HCT116 (cell line): ENCODE data around the gene RBM23. TPM values are rescaled to one million over a fixed set of nuclear protein-coding genes. Genes with fewer than 3 reads are reported as not detected.

Experiments
- ATAC-seq: fragments of 200-7000 bp; cut with Tn5 transposase; 2 replicates; pipeline ENCODE4 v1.9.1; 2020; ENCODE audit warnings: mild to moderate bottlenecking, moderate library complexity
- BruUV-seq: library from RNA; stranded (reverse); fragments of 400-500 nt; replicated peaks from 2 replicates; lab custom pipeline; 2021; lab: Mats Ljungman, UMichigan
- CTCF ChIA-PET: fragments of 300-600 bp; sonication (Branson Sonifier 250); formaldehyde crosslinking; loops from one replicate; lab custom pipeline; 2021; ENCODE audit warnings: antibody characterized with exemption; lab: Charles Lee
- POLR2A ChIA-PET: fragments of 300-600, 350-600 bp; sonication (Branson Sonifier 250); formaldehyde crosslinking; loops from one replicate; lab custom pipeline; 2021; ENCODE audit warnings: antibody characterized with exemption; lab: Charles Lee
- RAD21 ChIA-PET, 2 experiments: fragments of 300-600 bp; sonication (Branson Sonifier 250); formaldehyde crosslinking; loops; one replicate each; lab custom pipeline; 2023; ENCODE audit warnings: low total read pairs in 2 of 2; ENCODE audit not compliant: uncharacterized antibody in 2 of 2, unreplicated experiment in 2 of 2, low non-redundant PET in 1 of 2; lab: Charles Lee
- DNase-seq: peaks from one replicate; pipeline ENCODE4 v3.0.0-alpha.2; 2010; ENCODE audit warnings: low read depth, low spot score
- H2AFZ ChIP-seq: fragments of 200-600 bp; shearing (Covaris generic), sonication (generic); 2 replicates; pipeline ENCODE4 v1.6.1; 2017; ENCODE audit warnings: low read depth, mixed run types, mixed read lengths, antibody characterized with exemption, low read length; ENCODE audit not compliant: poor library complexity, severe bottlenecking
- H3K27ac ChIP-seq: 2 replicates; pipeline ENCODE4 v1.5.1; 2012; ENCODE audit warnings: low read depth, low read length
- H3K27me3 ChIP-seq: fragments of 200-600 bp; sonication (generic); 2 replicates; pipeline ENCODE4 v1.6.1; 2016; ENCODE audit warnings: mixed run types, low read length, mixed read lengths; ENCODE audit not compliant: insufficient read depth
- H3K36me3 ChIP-seq, 2 experiments: fragments of 200-500 bp in 1 of 2; fragments of 200-600 bp in 1 of 2; sonication (Bioruptor generic) in 1 of 2; sonication (generic) in 1 of 2; 2 replicates each; pipeline versions ENCODE4 v1.5.1 to v1.6.1; 2014 to 2016; ENCODE audit warnings: low read length in 2 of 2, inconsistent platforms in 1 of 2, mixed read lengths in 1 of 2, mixed run types in 1 of 2; ENCODE audit not compliant: insufficient read depth in 2 of 2, control insufficient read depth in 1 of 2
- H3K4me1 ChIP-seq, 2 experiments: fragments of 200-600 bp in 1 of 2; sonication (generic) in 1 of 2; 2 replicates each; pipeline versions ENCODE4 v1.5.1 to v1.6.1; 2012 to 2017; ENCODE audit warnings: low read length in 2 of 2, inconsistent platforms in 1 of 2, mild to moderate bottlenecking in 1 of 2, mixed read lengths in 1 of 2, mixed run types in 1 of 2, moderate library complexity in 1 of 2; ENCODE audit not compliant: insufficient read depth in 2 of 2, control insufficient read depth in 1 of 2
- H3K4me2 ChIP-seq: fragments of 200-600 bp; sonication (generic); 2 replicates; pipeline ENCODE4 v1.6.1; 2017; ENCODE audit warnings: mixed run types, low read length, mixed read lengths
- H3K4me3 ChIP-seq, 2 experiments: fragments of 200-600 bp in 1 of 2; sonication (generic) in 1 of 2; replicated peaks in 1 of 2; 2 replicates each; pipeline ENCODE4 v1.5.1; 2011 to 2016; ENCODE audit warnings: low read length in 2 of 2, control low read depth in 1 of 2, low read depth in 1 of 2, mild to moderate bottlenecking in 1 of 2, mixed read lengths in 1 of 2, mixed run types in 1 of 2
- H3K79me2 ChIP-seq: fragments of 200-600 bp; sonication (generic); 2 replicates; pipeline ENCODE4 v1.6.1; 2017; ENCODE audit warnings: mild to moderate bottlenecking, mixed run types, low read length, moderate library complexity, mixed read lengths; ENCODE audit not compliant: insufficient read depth
- H3K9ac ChIP-seq: fragments of 200-600 bp; sonication (generic); 2 replicates; pipeline ENCODE4 v1.6.1; 2016; ENCODE audit warnings: low read length, mixed read lengths
- H3K9me2 ChIP-seq: fragments of 200-600 bp; sonication (generic), shearing (Covaris generic); 2 replicates; pipeline ENCODE4 v1.6.1; 2017; ENCODE audit warnings: mixed run types, mild to moderate bottlenecking, moderate library complexity; ENCODE audit not compliant: insufficient read depth
- H3K9me3 ChIP-seq, 2 experiments: fragments of 200-500 bp in 1 of 2; fragments of 200-600 bp in 1 of 2; sonication (Bioruptor generic) in 1 of 2; sonication (generic) in 1 of 2; 2 replicates each; pipeline ENCODE4 v1.6.1; 2014 to 2017; ENCODE audit warnings: low read length in 2 of 2, mixed read lengths in 2 of 2, inconsistent platforms in 1 of 2, low read depth in 1 of 2, mild to moderate bottlenecking in 1 of 2, mixed run types in 1 of 2, moderate library complexity in 1 of 2; ENCODE audit not compliant: control insufficient read depth in 1 of 2, insufficient read depth in 1 of 2
- H4K20me1 ChIP-seq: fragments of 200-600 bp; sonication (generic), shearing (Covaris generic); 2 replicates; pipeline ENCODE4 v1.6.1; 2017; ENCODE audit warnings: mixed run types, mild to moderate bottlenecking, moderate library complexity; ENCODE audit not compliant: insufficient read depth
- CBX3 ChIP-seq: IDR thresholded peaks from 2 replicates; pipeline ENCODE4 v1.6.1; 2012; ENCODE audit warnings: low read depth
- ELF1 ChIP-seq: IDR thresholded peaks from 2 replicates; pipeline ENCODE4 v1.6.1; 2012; ENCODE audit warnings: low read depth, borderline replicate concordance
- FOSL1 ChIP-seq: IDR thresholded peaks from 2 replicates; pipeline ENCODE4 v1.6.1; 2012; ENCODE audit warnings: low read depth
- RAD21 ChIP-seq: IDR thresholded peaks from 2 replicates; pipeline ENCODE4 v1.6.1; 2012; ENCODE audit warnings: low read depth, mild to moderate bottlenecking
- SIN3A ChIP-seq: IDR thresholded peaks from 2 replicates; pipeline ENCODE4 v1.6.1; 2012; ENCODE audit warnings: low read depth
- SP1 ChIP-seq: IDR thresholded peaks from 2 replicates; pipeline ENCODE4 v1.6.1; 2012; ENCODE audit warnings: low read depth
- YY1 ChIP-seq: IDR thresholded peaks from 2 replicates; pipeline ENCODE4 v1.6.1; 2011; ENCODE audit warnings: low read length, low read depth, moderate library complexity, mild to moderate bottlenecking; ENCODE audit not compliant: insufficient replicate concordance; ENCODE audit errors: extremely low read depth
- intact Hi-C: fragments of 100-400 bp; cut with micrococcal nuclease; formaldehyde crosslinking; loops from 2 replicates; pipeline ENCODE4 v1.10.0; 2022
- total RNA-seq: library from RNA; stranded (reverse); gene quantifications from one replicate; pipeline ENCODE4 v1.2.1, GENCODE V29; 2021; ENCODE audit not compliant: unreplicated experiment
- TF ChIP-seq, protein P1 (sequence below): IDR thresholded peaks from 2 replicates; pipeline ENCODE4 v1.6.1; 2012
- TF ChIP-seq, protein P2 (sequence below): IDR thresholded peaks from 2 replicates; pipeline ENCODE4 v1.6.1; 2012
- TF ChIP-seq, protein P3 (sequence below): IDR thresholded peaks from 2 replicates; pipeline ENCODE4 v1.6.1; 2011; ENCODE audit warnings: mild to moderate bottlenecking, low read length, moderate library complexity; ENCODE audit not compliant: insufficient replicate concordance; ENCODE audit errors: extremely low read depth

RBM23 gene
- total RNA-seq, 1 experiment from 2014 or later, result 67.2 TPM

DNA sequence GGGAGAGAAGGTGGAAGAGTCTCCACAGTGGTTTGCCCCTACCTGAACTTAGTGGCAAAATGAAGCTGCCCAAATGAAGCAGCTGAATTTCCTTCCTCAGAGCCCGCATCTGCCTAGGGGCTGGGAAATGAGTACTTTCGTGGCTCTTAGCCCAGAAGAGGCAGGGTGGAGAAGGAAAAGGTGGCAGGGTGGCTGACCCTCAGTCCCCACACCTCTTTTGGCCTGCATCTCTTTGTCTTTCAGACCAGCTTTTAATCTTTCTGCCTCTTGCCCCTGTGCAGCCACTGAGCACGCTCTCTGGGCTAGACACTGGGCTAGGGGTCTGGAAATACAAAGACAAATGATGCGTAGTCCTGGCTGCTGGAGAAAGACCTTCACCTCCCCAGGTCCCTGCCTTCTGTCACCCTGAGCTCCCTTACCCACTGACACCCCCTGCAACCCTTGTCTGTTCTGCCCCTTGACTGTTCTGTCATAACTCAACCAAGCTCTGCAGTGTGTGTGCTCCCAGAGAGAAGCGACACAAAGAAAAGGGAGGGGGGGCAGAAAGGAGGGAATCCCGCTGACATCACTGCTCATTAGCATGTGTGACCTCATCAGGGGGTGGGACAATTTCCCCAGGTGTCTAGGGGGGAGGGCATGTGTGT, 36.3 kb downstream of the RBM23 start (continued):
- TF ChIP-seq, protein P1, sequence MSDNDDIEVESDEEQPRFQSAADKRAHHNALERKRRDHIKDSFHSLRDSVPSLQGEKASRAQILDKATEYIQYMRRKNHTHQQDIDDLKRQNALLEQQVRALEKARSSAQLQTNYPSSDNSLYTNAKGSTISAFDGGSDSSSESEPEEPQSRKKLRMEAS, result no peak

DNA sequence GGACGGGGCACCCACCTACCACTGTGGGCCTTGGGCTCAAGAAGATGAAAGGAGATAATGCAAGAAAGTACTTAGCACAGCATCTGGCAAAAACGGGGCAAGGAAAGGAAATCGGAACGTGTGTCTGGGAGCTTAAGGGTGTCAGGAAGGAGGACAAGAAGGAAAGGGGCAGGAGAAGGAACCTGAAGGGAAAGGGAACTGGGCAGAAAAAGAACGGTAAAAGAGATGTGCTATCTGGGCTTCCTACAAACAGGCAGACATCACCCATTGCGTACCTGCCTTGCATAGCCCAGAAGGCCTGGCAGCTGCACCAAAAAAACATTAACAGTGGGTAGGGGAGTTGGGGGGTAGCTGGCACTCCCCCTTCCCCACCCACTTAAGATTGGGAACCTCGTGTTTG, 36.9 kb downstream of the RBM23 start:
- H3K27ac ChIP-seq, result no peak overlapping the region
- no peaks in the 10 kb centered on the region for H3K27me3 ChIP-seq
- DNase-seq, result no peak
- no peaks in the 10 kb centered on the region for H3K36me3 ChIP-seq
- no TSS peak for BruUV-seq
- no peaks in the 10 kb centered on the region for H4K20me1 ChIP-seq
- RAD21 ChIA-PET, result interaction anchor here in 1 of 2 experiments (0.7 kb wide), 1 partner anchor 60 kb away, joined by 3 read pairs; no protein-coding TSS in a partner anchor
- H3K9me2 ChIP-seq, result no peaks in the 10 kb centered on the region
- no peaks in the 10 kb centered on the region for H3K79me2 ChIP-seq
- H3K9me3 ChIP-seq, result no peaks in the 10 kb centered on the region
- POLR2A ChIA-PET, result interaction anchor here (1.1 to 4.7 kb wide), 2 partner anchors 10 to 37 kb away, joined by 4 to 24 read pairs; partner anchors contain the start of genes LRP10 and RBM23
- no peak for TF ChIP-seq FOSL1
- CTCF ChIA-PET, result interaction anchor here (1.1 to 7.0 kb wide), 2 partner anchors 10 to 20 kb away, joined by 3 to 51 read pairs; partner anchors contain the start of gene LRP10
- no peak for ATAC-seq
- intact Hi-C loops, result no loop called here
- no peak overlapping the region for H3K4me2 ChIP-seq
- no peak overlapping the region for H3K4me3 ChIP-seq
- H3K4me1 ChIP-seq, result peaks cover 18 to 24% of the 10 kb centered on the region in 2 experiments
- no peak overlapping the region for H2AFZ ChIP-seq
- no peak overlapping the region for H3K9ac ChIP-seq

DNA sequence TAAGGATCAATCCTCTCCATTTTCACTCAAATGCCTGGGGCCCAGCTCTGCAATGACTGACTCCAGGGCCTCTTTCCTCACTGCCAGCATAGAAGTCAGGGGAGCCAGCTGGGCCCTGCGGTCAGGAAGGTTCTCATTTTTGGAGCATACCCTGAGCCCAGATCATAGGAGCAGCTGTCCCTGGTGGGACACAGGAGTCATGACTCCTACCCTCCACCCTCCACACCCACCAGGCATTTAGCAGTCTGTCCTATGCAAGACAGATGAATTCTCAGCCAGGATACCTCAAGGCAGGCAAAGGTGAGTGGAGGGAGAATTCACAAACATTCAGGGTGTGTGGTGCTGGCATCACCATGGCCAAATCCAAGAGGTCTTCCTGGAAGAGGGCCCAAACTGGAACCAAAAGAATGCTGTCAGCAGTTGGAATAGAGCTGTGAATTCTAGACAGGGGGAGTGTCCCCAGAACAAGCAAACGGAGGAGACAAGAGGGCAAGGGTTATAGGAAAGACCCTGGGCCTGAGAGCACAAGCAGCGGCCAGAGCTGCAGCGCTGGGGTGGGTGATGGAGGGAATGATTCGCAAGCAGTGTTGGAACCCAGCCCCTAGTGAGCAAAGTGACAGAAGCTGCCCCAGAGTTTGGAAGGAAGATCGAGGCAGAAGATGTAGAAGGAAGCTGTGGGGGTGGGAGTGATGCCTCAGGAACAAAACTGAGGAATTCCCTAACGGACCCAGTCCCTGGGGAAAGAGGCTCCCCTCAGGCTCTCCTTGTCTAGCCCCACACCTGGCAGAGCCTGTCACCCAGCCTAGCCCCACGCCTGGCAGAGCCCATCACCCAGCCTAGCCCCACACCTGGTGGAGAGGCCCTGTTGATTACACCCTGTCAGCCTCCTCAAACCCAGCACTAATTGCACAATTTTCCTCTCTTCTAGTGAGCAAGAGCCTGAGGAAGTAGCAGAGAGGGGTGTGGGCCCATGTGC, 40.4 kb downstream of the RBM23 start:
- Histone ChIP-seq H3K9me3 (no peaks in the 10 kb centered on the region), H3K9me2 (no peaks in the 10 kb centered on the region), H3K36me3 (peaks cover 3% of the 10 kb centered on the region in 2 experiments; a peak in 1 of 4 replicates), H3K4me3 (no peak overlapping the region), H3K9ac (no peak overlapping the region), H4K20me1 (no peaks in the 10 kb centered on the region), H2AFZ (no peak overlapping the region), H3K4me2 (no peak overlapping the region), H3K27ac (no peak overlapping the region), H3K27me3 (no peaks in the 10 kb centered on the region), H3K4me1 (peaks cover 9 to 12% of the 10 kb centered on the region in 2 experiments; a peak in 3 of 4 replicates), H3K79me2 (no peaks in the 10 kb centered on the region)
- ChIA-PET POLR2A (no interaction called here), RAD21 (interaction anchor here in 1 of 2 experiments (0.6 kb wide), 1 partner anchor 322 kb away, joined by 3 read pairs; no protein-coding TSS in a partner anchor), CTCF (no interaction called here)
- ATAC-seq (no peak), DNase-seq (no peak)
- TF ChIP-seq SIN3A (no peak), SP1 (no peak), CBX3 (no peak), RAD21 (no peak), ELF1 (no peak), YY1 (no peak)
- TF ChIP-seq, protein P2, sequence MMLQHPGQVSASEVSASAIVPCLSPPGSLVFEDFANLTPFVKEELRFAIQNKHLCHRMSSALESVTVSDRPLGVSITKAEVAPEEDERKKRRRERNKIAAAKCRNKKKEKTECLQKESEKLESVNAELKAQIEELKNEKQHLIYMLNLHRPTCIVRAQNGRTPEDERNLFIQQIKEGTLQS, result no peak
- TF ChIP-seq, protein P3, sequence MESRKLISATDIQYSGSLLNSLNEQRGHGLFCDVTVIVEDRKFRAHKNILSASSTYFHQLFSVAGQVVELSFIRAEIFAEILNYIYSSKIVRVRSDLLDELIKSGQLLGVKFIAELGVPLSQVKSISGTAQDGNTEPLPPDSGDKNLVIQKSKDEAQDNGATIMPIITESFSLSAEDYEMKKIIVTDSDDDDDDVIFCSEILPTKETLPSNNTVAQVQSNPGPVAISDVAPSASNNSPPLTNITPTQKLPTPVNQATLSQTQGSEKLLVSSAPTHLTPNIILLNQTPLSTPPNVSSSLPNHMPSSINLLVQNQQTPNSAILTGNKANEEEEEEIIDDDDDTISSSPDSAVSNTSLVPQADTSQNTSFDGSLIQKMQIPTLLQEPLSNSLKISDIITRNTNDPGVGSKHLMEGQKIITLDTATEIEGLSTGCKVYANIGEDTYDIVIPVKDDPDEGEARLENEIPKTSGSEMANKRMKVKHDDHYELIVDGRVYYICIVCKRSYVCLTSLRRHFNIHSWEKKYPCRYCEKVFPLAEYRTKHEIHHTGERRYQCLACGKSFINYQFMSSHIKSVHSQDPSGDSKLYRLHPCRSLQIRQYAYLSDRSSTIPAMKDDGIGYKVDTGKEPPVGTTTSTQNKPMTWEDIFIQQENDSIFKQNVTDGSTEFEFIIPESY, result no peak
- BruUV-seq, result no TSS peak
- intact Hi-C loops, result no loop called here
